HG03342 (cell line): ENCODE results near the gene STAG1.
"Not testable (repeated sequence)": the region's sequence is repeated elsewhere in the genome, so short reads cannot be mapped to it uniquely, and the experiment has no call there.

Experiments used
- ATAC-seq: cut with Tn5 transposase; IDR thresholded peaks from one replicate; pipeline ENCODE4 v1.9.1; 2021; ENCODE audit warnings: mild to moderate bottlenecking, moderate library complexity; ENCODE audit not compliant: unreplicated experiment

The STAG1 gene

GRCh38 chr3:136653628-136654027 is 98.5 kb downstream of the STAG1 start:
- no peak for ATAC-seq

- no peak for ATAC-seq
Measured at GRCh38 chr3:136651581-136651980, 100.6 kb downstream of the STAG1 start.

- no peak for ATAC-seq
Measured at GRCh38 chr3:136650461-136650860, 101.7 kb downstream of the STAG1 start.

GRCh38 chr3:136645915-136646314 is 106.3 kb downstream of the STAG1 start:
- peak; percentile 57 for ATAC-seq

- ATAC-seq, result no peak
Measured at GRCh38 chr3:136644212-136644611, 108.0 kb downstream of the STAG1 start.

- ATAC-seq, result not testable (repeated sequence)
Measured at GRCh38 chr3:136643380-136643779, 108.8 kb downstream of the STAG1 start.

GRCh38 chr3:136642711-136643110 is 109.5 kb downstream of the STAG1 start:
- ATAC-seq, result no peak

- no peak for ATAC-seq
Measured at GRCh38 chr3:136639069-136639468, 113.1 kb downstream of the STAG1 start.

GRCh38 chr3:136637176-136637575 is 115.0 kb downstream of the STAG1 start:
- ATAC-seq, result no peak

GRCh38 chr3:136634821-136635220 is 117.4 kb downstream of the STAG1 start:
- ATAC-seq, result no peak

- no peak for ATAC-seq
Measured at GRCh38 chr3:136632625-136633081, 119.5 kb downstream of the STAG1 start.

GRCh38 chr3:136631424-136631823 is 120.8 kb downstream of the STAG1 start:
- ATAC-seq, result no peak

- no peak for ATAC-seq
Measured at GRCh38 chr3:136630915-136631314, 121.3 kb downstream of the STAG1 start.

GRCh38 chr3:136626493-136626892 is 125.7 kb downstream of the STAG1 start:
- no peak for ATAC-seq

GRCh38 chr3:136624894-136625815 is 127.0 kb downstream of the STAG1 start:
- ATAC-seq, result no peak

GRCh38 chr3:136624371-136624770 is 127.8 kb downstream of the STAG1 start:
- ATAC-seq, result no peak

GRCh38 chr3:136621628-136622027 is 130.6 kb downstream of the STAG1 start:
- ATAC-seq, result no peak

- no peak for ATAC-seq
Measured at GRCh38 chr3:136620436-136620835, 131.7 kb downstream of the STAG1 start.

GRCh38 chr3:136617969-136618525 is 134.1 kb downstream of the STAG1 start:
- ATAC-seq, result not testable (repeated sequence)

- ATAC-seq, result no peak
Measured at GRCh38 chr3:136617198-136617597, 135.0 kb downstream of the STAG1 start.

GRCh38 chr3:136612512-136612911 is 139.7 kb downstream of the STAG1 start:
- no peak for ATAC-seq

- ATAC-seq, result no peak
Measured at GRCh38 chr3:136606990-136607389, 145.2 kb downstream of the STAG1 start.
